HEK293T (cell line): ENCODE measurements around the gene CHST12.

Experiments used
- CTCF ChIA-PET: fragments of 350-600 bp; formaldehyde crosslinking; extraction: SDS; loops from one replicate; lab custom pipeline; 2021; ENCODE audit warnings: antibody characterized with exemption, inconsistent platforms; lab: Yijun Ruan, JAX
- POLR2A ChIA-PET: fragments of 350-600 bp; formaldehyde crosslinking; extraction: SDS; loops from one replicate; lab custom pipeline; 2020; ENCODE audit warnings: antibody characterized with exemption, inconsistent platforms; lab: Yijun Ruan, JAX
- DNase-seq: peaks from one replicate; pipeline ENCODE4 v3.0.0; 2012; ENCODE audit warnings: mixed read lengths; ENCODE audit errors: extremely low spot score
- ARNT ChIP-seq: fragments of 450-650 bp; IDR thresholded peaks from 2 replicates; pipeline ENCODE4 v1.6.1; 2017; ENCODE audit warnings: mild to moderate bottlenecking
- BHLHE40 ChIP-seq: fragments of 450-650 bp; IDR thresholded peaks from 2 replicates; pipeline ENCODE4 v1.6.1; 2016; ENCODE audit warnings: mild to moderate bottlenecking, moderate library complexity, borderline replicate concordance
- CTBP1 ChIP-seq: fragments of 450-650 bp; IDR thresholded peaks from 2 replicates; pipeline ENCODE4 v1.6.1; 2016; ENCODE audit warnings: borderline replicate concordance
- ELF4 ChIP-seq: fragments of 450-650 bp; IDR thresholded peaks from 2 replicates; pipeline ENCODE4 v1.6.1; 2017; ENCODE audit warnings: antibody characterized with exemption
- FOXA1 ChIP-seq: fragments of 450-650 bp; IDR thresholded peaks from 2 replicates; pipeline ENCODE4 v1.6.1; 2016; ENCODE audit warnings: mild to moderate bottlenecking
- FOXK2 ChIP-seq: fragments of 450-650 bp; IDR thresholded peaks from 2 replicates; pipeline ENCODE4 v1.6.1; 2016; ENCODE audit warnings: mild to moderate bottlenecking
- FOXM1 ChIP-seq: fragments of 450-650 bp; IDR thresholded peaks from 2 replicates; pipeline ENCODE4 v1.6.1; 2017; ENCODE audit warnings: mild to moderate bottlenecking, borderline replicate concordance
- HDGF ChIP-seq: fragments of 450-650 bp; IDR thresholded peaks from 2 replicates; pipeline ENCODE4 v1.6.1; 2017; ENCODE audit warnings: antibody characterized with exemption, borderline replicate concordance
- L3MBTL2 ChIP-seq: fragments of 450-650 bp; conservative IDR thresholded peaks from 2 replicates; pipeline ENCODE4 v1.6.1; 2016; ENCODE audit warnings: mild to moderate bottlenecking
- LEF1 ChIP-seq: fragments of 450-650 bp; IDR thresholded peaks from 2 replicates; pipeline ENCODE4 v1.6.1; 2017; ENCODE audit warnings: mild to moderate bottlenecking, borderline replicate concordance
- NFRKB ChIP-seq: fragments of 450-650 bp; IDR thresholded peaks from 2 replicates; pipeline ENCODE4 v1.6.1; 2016; ENCODE audit warnings: mild to moderate bottlenecking, moderate library complexity
- SP1 ChIP-seq: fragments of 450-650 bp; IDR thresholded peaks from 2 replicates; pipeline ENCODE4 v1.6.1; 2017
- SUZ12 ChIP-seq: fragments of 450-650 bp; IDR thresholded peaks from 2 replicates; pipeline ENCODE4 v1.6.1; 2016; ENCODE audit warnings: mild to moderate bottlenecking
- TARDBP ChIP-seq: fragments of 450-650 bp; IDR thresholded peaks from 2 replicates; pipeline ENCODE4 v1.6.1; 2016
- ZNF384 ChIP-seq: fragments of 450-650 bp; IDR thresholded peaks from 2 replicates; pipeline ENCODE4 v1.6.1; 2016
- TF ChIP-seq, protein P1 (sequence below): fragments of 450-650 bp; IDR thresholded peaks from 2 replicates; pipeline ENCODE4 v1.6.1; 2016

Gene CHST12

DNA sequence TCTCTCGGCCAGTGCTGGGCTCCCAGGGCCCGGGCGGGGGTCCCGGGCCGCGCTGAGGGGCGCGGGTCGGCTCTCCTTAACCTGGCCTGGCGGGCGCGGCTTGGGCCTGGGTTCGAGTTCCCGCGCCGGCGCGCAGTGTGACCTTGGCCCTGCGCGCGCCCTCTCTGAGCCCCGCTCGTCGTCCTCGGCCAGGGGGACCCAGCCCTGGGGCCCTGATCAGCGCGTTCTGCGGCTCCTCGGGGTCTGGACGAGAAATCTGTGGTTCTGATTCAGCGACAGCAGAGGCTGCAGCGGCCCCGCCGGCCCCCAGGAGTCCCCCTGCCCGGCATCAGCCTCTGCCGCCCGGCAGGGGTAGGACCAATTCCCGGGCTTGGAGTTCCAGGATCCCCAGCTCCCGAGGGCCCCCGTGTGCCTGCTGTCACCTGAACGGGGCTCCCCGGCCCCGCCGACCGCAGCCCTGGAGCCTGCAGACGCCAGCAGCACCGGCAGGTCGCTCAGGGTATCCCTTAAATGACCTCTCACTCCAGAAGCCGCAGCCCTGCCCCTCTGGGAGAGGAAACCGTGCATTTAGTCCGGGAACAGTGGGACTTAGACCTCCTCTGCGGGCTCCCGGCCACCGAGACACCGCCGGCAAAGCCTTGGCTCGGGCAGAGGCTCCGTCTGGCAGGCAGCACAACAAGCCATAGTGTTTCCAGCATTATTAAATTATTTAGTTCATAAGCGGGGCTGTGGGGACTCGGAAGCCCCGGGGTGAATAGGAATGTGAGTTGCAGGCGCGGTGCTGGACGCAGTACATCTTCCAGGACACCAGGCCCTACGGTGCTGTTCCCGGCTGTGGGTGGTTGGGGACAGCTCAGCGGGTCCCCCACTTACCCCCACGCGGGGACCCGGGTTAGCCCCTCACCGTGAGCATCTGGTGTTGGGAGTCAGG is 572 bp downstream of the CHST12 start:
- peak; percentile 52 for DNase-seq
- TF ChIP-seq, protein P1, sequence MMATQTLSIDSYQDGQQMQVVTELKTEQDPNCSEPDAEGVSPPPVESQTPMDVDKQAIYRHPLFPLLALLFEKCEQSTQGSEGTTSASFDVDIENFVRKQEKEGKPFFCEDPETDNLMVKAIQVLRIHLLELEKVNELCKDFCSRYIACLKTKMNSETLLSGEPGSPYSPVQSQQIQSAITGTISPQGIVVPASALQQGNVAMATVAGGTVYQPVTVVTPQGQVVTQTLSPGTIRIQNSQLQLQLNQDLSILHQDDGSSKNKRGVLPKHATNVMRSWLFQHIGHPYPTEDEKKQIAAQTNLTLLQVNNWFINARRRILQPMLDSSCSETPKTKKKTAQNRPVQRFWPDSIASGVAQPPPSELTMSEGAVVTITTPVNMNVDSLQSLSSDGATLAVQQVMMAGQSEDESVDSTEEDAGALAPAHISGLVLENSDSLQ, result no peak
- TF ChIP-seq NFRKB (no peak), FOXK2 (no peak), BHLHE40 (no peak), CTBP1 (no peak), HDGF (no peak), SUZ12 (no peak), FOXM1 (no peak), ELF4 (no peak), LEF1 (no peak), L3MBTL2 (no peak), SP1 (no peak), TARDBP (no peak), FOXA1 (no peak), ZNF384 (no peak), ARNT (no peak)
- CTCF ChIA-PET, result no interaction called here
- POLR2A ChIA-PET, result interaction anchor here (0.6 to 1.3 kb wide), 8 partner anchors 9 to 154 kb away, joined by 3 to 6 read pairs (median 4); partner anchors contain the start of gene EIF3B

DNA sequence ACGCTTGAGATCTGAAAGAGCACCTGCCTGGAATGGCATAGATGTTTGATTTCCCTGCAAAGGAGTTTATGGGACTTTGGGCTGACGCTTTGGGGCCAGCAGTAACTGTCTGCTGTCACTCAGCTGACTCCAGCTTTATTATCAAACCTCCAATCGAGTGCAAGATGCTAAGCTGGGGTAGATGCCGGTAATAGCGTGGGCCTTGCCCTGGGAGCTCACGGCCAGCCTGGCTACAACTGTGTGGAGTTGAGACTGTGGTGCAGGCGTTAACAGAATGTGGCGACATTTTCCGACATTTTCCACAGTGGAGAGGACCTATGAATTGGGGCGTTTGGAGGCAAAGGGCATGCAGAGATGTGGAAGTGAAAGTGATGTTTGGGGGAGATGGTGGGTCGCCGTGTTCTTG is 1.3 kb downstream of the CHST12 start:
- no peak for TF ChIP-seq FOXK2
- TF ChIP-seq, protein P1, result peak; percentile 58
- DNase-seq, result no peak
- ChIA-PET CTCF (no interaction called here), POLR2A (no interaction called here)

DNA sequence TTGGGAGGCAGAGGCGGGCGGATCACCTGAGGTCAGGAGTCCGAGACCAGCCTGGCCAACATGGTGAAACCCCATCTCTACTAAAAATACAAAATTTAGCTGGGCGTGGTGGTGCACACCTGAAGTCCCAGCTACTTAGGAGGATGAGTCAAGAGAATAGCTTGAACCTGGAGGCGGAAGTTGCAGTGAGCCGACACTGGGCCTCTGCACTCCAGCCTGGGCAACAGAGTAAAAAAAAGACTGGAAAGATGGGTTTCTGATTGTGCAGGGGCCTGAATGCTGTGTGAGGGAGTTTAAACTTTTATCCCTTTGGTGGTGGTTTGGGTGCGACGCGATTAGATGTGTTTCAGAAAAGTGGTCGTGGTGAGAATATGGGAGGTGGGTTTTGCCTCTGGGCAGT is 1.8 kb downstream of the CHST12 start:
- CTCF ChIA-PET, result no interaction called here
- TF ChIP-seq LEF1 (no peak), SP1 (no peak), TARDBP (no peak), BHLHE40 (no peak), CTBP1 (no peak), ARNT (no peak), ELF4 (no peak), HDGF (no peak), L3MBTL2 (no peak), FOXA1 (no peak), FOXM1 (no peak), FOXK2 (no peak), NFRKB (no peak), SUZ12 (no peak)
- TF ChIP-seq, protein P1, result no peak
- DNase-seq, result no peak
- POLR2A ChIA-PET, result no interaction called here

DNA sequence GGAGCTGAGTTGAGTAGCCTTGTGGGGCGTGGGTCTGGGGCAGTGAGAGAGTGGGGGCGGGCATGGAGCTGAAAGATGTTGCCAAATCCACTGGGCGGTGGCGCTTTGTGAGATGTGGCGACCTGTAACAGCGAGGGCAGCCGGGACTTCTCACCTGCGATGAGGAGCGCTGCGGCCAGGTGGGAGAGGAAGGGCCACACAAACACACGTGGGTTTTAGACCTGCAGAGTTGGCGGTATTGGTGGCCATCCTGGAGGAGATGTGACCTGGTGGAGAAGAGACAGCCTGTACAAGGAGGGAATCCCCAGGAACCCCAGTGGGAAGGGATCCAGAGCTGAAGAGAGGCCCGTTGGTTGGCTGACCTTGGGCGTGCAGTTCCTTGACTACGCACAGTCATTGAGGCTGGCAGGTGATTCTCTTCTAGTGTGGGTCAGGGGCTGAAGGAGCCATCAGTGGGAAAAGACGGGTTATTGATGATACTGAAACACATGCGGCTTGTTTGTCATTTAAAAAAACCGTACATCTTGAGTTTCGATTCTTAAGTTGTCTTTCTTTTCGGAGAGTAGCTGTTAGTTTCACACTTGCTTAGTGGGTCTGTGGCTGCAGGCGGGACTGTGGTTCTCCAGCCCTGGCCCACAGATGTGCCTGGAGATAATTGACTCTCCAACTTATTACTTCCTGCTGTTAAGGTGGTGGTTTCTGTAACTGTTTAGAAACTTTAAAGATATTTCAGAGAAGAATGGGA is 2.4 kb downstream of the CHST12 start:
- ChIA-PET POLR2A (no interaction called here), CTCF (no interaction called here)
- TF ChIP-seq FOXM1 (no peak), LEF1 (no peak), L3MBTL2 (no peak), NFRKB (no peak), ELF4 (no peak), ZNF384 (no peak), FOXA1 (no peak), CTBP1 (no peak)
- DNase-seq, result no peak

DNA sequence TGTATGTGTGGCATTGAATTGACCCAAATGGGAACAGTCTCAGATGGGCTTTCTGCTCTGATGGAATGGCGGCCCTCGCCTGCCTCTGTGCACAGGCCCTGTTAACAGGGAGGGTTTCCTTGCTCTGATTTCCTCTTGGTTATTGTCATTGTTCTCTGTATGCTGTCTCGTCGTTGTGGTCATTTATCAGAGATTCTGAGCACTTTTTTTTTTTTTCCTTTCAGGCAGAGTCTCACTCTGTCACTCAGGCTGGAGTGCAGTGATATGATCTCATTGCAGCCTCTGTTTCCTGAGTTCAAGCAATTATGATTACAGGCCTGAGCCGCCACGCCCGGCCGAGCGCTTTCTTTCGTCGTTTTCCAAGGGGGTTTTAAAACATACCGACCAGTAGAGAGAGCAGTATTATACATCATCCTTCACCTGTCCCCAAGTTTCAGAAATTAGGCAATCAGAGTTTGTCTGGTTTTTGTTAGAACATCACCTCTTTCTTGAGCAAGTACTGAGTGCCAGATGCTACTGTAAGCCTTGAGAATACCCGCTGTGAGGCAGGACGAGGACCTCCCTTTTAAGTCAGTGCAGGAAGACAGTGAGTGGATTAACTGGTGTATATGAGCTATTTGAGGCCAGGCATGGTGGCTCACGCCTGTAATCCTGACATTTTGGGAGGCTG is 6.5 kb downstream of the CHST12 start:
- ChIA-PET CTCF (no interaction called here), POLR2A (no interaction called here)
- TF ChIP-seq ELF4, result no peak
- TF ChIP-seq, protein P1, result peak; percentile 88
- DNase-seq, result no peak
